GM18867 (cell line): ENCODE data around the gene SLC7A5.
"Not testable (repeated sequence)": the region's sequence is repeated elsewhere in the genome, so short reads cannot be mapped to it uniquely, and the experiment has no call there.

Source experiments
- ATAC-seq: cut with Tn5 transposase; IDR thresholded peaks from one replicate; pipeline ENCODE4 v1.9.1; 2021; ENCODE audit warnings: mild to moderate bottlenecking, moderate library complexity; ENCODE audit not compliant: unreplicated experiment

The SLC7A5 gene

GRCh38 chr16:87824016-87824990 lies 45.0 kb downstream of the SLC7A5 start:
- ATAC-seq = no peak

GRCh38 chr16:87823181-87823929 lies 46.0 kb downstream of the SLC7A5 start:
- no peak for ATAC-seq

GRCh38 chr16:87822108-87822970 lies 47.0 kb downstream of the SLC7A5 start:
- ATAC-seq = no peak

- no peak for ATAC-seq
Observed at GRCh38 chr16:87821376-87822107, 47.8 kb downstream of the SLC7A5 start.

GRCh38 chr16:87819983-87820382 lies 49.3 kb downstream of the SLC7A5 start:
- ATAC-seq = no peak

GRCh38 chr16:87819282-87819681 lies 50.0 kb downstream of the SLC7A5 start:
- ATAC-seq = no peak

GRCh38 chr16:87818533-87819161 lies 50.7 kb downstream of the SLC7A5 start:
- no peak for ATAC-seq

GRCh38 chr16:87817910-87818309 lies 51.4 kb downstream of the SLC7A5 start:
- no peak for ATAC-seq

- not testable (repeated sequence) for ATAC-seq
Observed at GRCh38 chr16:87817370-87817769, 51.9 kb downstream of the SLC7A5 start.

GRCh38 chr16:87816507-87817100 lies 52.7 kb downstream of the SLC7A5 start:
- no peak for ATAC-seq

GRCh38 chr16:87815567-87815966 lies 53.7 kb downstream of the SLC7A5 start:
- ATAC-seq = no peak

- ATAC-seq = no peak
Observed at GRCh38 chr16:87812200-87812656, 57.1 kb downstream of the SLC7A5 start.

GRCh38 chr16:87811454-87811853 lies 57.9 kb downstream of the SLC7A5 start:
- ATAC-seq = not testable (repeated sequence)

- ATAC-seq = peak; percentile 36
Observed at GRCh38 chr16:87809150-87809902, 60.0 kb downstream of the SLC7A5 start.

- ATAC-seq = no peak
Observed at GRCh38 chr16:87808108-87808507, 61.2 kb downstream of the SLC7A5 start.

GRCh38 chr16:87806641-87807546 lies 62.4 kb downstream of the SLC7A5 start:
- ATAC-seq = no peak

GRCh38 chr16:87806261-87806640 lies 63.1 kb downstream of the SLC7A5 start:
- no peak for ATAC-seq

GRCh38 chr16:87803385-87803784 lies 65.9 kb downstream of the SLC7A5 start:
- no peak for ATAC-seq
